ENCODE measurements around the gene CAMK2A.
"Not testable (repeated sequence)": the region's sequence is repeated elsewhere in the genome, so short reads cannot be mapped to it uniquely, and the experiment has no call there.

CAMK2A gene

DNA sequence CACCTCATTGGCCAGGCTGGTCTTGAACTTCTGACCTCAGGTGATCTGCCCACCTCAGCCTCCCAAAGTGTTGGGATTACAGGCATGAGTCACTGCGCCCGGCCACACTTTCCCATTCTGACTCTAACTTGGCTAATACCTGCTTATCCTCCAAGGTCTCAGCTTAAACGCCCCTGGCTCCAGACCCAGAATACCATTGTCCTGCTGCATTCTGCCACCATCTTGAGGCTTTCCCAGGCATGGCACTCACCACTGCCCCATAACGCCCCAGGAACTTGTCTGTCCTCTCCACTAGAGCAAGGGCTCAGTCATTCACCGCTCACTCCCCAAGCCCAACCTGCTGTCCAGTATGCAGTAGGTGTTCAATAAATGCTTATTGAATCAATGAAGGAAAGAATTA is 39.8 kb downstream of the CAMK2A start:
- DNase-seq, result no peak

DNA sequence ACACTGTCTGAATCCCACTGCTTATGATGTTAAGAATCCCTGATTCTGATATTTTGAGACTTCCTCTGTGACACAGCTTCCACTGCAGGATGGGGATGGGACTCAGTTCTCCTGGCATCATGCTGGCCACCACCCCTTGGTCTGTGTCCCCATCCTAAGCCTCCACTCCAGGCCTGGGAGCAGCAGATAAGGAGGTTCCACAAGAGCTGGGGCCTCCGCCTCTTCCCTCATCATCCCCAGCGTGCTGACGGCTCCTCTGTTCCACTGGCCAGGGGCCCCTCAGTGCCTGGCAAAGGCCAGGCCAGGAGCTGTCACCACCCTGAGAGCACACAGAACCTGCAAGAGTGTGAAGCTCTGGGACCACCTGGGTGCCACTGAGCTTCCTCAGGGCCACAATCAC is 40.6 kb downstream of the CAMK2A start:
- DNase-seq, result no peak

DNA sequence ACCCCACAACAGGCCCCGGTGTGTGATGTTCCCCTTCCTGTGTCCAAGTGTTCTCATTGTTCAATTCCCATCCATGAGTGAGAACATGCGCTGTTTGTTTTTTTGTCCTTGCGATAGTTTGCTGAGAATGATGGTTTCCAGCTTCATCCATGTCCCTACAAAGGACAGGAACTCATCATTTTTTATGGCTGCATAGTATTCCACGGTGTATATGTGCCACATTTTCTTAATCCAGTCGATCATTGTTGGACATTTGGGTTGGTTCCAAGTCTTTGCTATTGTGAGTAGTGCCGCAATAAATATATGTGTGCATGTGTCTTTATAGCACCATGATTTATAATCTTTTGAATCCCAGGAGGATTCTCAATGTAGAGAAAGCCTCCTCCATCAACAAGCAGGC is 41.1 kb downstream of the CAMK2A start:
- not testable (repeated sequence) for DNase-seq

DNA sequence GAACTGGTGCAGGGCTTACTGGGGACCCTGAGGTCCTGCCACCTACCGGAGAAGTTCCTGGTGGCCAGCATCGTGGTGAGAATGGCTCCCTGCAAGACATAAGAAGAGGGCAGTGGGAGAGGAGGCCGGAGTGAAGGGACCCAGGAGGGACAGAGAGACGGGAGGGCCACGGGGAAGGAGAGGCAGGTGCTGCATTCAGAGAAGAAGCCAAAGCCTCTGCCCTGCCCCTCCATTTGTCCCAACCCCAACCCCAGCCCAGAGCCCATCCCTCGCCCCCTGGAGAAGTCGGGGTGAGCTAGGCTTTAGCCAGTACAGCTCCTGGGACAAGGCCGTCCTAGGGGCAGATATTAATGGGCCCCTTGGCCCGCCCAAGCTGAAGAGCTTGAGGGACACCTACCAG is 41.8 kb downstream of the CAMK2A start:
- DNase-seq, result no peak

DNA sequence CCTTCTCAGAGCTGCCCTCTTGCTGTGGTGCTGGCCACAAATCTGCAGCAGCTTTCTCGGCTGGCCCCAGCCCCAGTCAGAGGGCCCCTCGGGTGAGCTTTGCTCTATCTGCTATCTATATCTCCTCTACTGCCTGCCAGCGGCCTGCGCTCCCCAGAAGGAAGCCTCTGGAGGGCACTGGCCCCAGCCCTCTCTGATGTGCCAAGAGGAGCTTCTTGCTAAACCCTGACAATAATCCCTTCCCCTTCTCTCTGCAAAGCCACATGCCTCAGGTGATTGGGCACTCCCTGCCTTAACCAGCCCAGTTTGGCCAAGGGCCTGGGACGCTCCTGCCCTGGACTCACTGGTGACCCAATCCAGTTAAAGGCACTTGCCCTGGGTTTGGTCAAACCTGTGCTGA is 42.7 kb downstream of the CAMK2A start:
- DNase-seq, result no peak

DNA sequence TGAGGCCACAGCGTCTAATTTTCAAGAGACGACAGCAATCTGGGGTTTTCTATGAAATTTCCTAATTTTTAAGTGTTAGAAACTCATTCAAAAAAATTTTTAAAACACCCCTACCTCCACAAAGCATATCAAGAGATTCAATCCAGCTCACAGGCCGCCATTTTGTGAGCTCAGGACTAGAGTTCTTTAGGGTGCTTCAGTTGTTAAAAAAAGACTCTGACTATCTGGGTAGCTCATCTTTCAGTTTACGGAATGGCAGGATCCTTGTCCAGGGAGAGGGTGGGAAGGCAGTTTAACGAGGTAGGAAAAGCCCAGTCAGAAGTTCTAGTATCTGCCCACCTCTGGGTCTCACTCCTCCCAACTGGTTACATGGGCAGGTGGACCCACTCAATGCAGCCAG is 43.1 kb downstream of the CAMK2A start:
- DNase-seq, result no peak

DNA sequence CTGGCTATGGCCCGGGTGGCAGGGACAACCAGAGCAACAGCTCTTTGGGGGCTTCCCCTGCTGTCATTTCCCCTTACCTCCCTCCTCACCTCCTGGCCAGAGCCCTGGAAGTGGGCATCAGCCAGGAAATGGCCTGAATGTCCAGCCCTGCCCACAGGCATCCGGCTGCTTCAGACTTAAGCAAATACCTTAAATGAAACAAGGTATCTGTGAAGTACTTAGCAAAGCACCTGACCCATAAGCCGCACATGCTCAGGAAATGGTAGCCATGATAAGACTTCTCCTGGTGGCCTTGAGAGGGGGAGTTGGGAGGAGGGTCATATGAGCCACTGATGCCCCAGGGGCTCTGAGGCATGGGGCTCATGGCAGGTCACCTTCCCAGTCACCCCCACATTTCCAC is 43.8 kb downstream of the CAMK2A start:
- DNase-seq, result no peak

DNA sequence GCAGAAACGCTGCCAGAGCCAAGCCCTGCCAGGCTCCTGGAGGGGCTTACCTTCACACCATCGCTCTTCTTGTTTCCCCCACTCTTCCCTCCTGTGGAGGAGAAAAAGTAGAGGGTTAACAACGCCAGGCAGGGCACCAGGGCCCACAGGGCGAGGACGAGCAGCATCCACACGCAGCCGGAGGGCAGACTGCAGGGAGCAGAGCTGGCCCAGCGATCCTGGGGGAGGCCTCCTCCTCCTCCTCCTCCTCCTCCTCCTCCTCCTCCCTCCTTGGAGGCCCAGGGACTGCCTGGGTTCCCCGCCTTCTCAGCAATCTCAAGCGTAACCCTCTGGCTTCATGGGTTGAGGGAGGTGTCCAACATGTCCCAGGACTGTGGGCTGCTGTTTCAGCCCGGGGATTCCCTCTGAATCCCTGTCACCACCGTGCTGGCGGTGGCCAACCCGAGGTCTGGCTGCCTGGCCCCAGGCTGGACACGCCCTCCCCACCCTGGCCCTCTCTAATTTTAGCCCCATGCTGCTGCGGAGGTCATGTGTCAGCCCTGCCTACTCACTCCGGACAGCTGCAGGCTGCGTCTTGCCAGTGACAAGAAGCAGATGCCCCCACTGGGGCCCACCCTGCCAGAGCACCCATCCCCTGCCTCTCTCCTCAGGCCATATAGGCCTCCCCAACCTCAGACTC is 44.3 kb downstream of the CAMK2A start:
- no peak for DNase-seq

DNA sequence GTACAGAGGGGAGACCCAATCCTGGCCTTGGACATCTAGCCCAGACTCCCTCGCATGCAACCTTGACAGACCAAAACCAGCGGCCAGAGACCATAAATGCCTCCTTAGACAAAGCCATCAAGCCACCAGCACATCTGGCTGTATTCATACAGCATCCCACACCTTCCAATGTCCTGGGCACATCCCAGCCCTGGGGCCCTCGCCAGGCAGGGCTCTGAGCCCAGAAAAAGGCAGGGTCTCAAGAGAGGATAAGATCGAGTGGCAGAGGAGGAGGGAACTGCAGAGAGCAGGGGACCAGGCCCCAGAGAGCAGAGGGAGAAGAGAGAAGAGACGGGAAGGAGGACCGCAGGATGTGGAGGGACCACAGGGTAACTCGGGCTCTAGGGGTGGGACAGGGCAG is 45.4 kb downstream of the CAMK2A start:
- DNase-seq, result no peak

DNA sequence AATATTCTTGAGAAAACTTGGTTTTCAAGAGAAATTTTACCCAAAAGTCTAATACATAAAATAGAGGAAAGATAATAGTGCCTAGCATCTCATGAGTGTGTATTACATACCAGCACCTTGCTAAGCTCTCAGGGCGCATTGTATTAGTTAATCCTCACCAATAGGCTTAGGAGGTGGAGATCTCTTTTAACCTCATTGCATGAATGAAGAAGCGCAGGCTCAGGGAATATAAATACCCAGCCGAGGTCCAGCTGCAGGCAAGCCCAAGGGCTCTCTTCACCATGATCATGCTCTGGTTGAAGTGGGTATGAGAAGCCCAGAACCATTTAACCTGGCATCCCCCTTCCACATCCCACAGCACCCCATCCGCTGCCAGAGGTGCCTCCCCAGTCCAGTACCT is 46.0 kb downstream of the CAMK2A start:
- DNase-seq, result no peak

DNA sequence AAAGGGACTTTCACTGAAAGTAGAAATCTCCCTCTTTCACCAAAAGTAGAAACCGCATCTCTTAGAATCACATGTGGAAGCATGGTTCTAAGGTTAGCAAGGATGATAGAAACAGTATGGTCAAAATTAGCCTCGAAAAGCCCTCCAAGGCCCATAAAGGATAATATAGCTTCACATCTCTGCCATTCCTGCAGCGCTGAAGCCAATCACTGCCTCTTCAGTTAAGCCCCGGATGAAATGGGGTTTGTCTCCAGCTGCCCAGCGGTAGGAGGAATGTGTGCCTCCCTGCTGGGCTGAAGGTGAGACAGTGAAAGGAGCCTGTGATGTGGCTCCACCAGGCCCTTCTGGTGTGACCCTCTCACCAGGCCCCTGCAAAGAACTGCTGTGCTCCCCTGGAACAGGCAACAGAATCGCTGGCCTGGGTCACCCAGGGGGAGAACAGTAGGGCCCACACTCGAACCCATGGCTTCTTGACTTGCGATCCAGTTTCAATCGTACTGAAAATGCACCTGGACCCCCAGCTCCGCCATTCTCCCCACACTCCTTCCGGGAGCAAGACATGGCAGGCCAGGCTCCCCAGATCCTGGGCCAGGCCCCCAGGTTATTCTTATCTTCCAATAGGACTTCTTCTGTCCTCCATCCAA is 47.2 kb downstream of the CAMK2A start:
- no peak for DNase-seq

DNA sequence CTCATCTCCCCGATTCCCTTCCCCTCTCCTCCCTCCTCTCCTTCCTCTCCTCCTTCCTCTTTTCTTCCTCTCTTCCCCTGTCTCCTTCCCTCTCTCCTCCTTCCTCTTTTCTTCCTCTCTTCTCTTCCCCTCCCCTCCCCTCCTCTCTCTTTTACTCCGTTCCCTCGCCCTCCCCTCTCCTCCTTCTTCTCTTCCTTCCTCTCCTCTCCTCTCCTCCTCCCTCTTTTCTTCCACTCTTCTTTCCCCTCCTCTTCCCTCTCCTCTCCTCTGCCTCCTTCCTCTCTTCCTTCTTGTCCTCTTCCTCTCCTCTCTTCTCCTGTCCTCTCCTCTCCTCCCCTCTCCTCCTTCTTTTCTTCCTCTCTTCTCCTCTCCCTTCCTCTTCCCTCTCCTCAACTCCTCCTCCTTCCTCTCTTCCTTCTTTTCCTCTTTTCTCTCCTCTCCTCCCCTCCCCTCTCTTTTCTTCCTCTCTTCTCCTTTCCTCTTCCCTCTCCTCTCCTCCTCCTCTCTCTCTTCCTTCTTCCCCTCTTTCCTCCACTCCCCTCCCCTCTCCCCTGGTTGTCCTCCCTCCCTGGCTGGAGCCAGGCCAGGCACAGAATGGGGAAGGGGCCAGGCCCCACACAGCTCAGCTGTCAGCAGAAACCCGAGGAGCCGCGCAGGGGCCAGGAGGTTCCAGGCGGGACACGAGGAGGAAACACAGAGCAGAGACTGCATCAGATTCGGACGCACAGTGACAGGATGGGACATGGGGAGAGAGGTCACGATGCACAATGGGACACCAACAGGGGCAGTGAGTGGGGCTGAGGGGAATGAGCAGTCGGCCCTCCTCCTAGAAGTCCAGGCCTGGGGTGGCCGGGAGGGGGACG is 48.0 kb downstream of the CAMK2A start:
- no peak for DNase-seq

DNA sequence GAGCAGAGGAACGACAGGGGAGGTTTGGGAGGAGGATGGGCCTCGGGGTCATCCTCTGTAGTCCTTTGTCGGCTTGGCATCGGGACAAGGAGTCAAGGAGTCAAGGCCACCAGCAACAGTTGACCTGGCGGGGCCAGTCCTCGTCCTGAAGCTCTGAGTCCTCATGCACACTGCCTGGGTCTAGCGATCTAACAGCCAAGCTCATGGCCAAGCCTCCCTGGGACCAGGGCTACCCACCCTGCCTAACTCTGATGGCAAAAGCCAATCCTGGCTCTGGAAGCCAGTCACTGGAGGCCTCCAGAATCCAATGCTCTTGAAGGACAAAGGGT is 49.8 kb downstream of the CAMK2A start:
- no peak for DNase-seq

DNA sequence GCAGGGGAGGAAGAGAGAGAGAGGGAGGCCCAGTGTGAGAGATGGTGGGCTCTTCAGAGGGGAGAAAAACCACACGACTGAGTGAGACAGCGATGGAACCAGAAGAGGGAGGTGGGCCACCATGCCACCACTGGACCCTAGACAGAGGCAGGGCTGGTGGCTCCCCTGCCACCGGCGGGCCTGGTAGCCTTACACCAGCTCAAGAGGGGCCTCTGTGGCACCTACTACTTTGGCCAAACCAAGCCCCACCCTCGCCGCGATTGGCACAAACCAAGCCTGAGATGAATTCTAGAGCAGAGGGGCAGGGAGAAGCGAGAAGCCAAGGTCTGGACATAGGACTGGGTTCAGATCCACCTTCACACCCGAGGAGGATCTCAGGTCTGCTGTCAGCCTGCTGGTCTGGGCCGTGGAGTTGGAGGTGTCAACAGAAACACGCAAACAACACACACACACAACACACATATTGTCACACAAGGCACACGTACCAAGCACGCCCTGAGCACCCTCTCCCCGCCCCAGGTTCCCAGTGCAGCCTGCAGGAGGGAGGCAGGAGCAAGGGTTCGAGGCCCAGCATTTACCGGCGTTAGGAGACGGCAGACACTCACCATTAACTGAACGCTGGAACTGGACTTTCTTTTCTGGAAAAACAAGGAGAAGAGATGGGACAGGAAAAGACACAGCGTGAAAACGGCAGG is 50.3 kb downstream of the CAMK2A start:
- DNase-seq, result no peak

DNA sequence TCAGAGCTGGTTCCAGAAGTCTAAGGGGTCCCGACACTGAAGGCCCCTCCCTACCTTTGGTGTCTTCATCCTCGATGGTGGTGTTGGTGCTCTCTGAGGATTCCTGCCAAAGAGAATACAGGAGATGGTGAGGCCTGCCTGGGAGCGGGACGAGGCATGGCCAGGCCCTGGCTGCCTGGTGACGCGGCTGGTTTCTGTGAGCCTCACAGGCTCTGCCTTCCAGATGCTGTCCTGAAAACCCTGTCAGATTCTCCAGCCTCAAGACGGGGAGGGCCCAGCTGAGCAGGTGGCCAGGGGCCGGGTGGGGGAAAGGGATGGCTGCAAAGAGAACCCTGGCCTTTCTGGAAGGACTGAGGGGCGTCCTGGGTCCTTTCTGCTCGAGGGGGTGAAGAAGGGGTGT is 50.9 kb downstream of the CAMK2A start:
- DNase-seq, result no peak

DNA sequence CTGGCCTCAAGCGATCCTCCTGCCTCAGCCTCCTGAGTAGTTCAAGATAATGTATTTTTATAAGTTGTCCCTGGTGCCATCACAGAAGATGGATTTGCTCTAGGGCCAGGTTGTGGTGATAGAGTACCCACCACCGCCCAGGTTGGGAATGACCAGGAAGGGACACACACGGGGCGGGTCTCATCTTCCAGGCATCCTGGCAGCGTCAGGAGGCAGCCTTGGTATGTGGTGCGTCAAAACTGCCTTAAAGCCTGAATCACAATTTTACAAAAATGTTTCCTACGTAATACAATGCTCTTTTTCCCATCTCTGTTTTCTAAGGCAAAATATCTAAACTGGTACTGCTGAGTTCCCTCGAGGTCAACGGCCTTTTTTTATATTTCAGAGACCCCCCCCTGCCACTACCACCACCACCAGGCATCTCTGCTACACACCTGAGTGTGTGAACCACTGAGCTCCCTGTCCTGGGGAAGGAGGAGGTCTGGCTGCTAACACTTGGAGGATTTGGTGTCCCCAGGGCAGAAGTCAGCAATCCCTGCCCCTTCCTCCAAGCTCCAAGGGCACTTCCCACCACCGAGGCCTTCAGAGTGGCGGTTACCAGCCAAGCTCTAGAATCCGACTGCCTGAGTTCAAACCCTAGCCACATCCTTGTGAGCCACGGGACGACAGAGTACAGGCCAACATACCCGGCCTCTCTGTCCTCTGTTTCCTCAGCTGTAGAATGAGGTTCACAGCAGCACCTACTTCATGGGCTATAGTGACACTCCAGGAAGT is 52.4 kb downstream of the CAMK2A start:
- no peak for DNase-seq

DNA sequence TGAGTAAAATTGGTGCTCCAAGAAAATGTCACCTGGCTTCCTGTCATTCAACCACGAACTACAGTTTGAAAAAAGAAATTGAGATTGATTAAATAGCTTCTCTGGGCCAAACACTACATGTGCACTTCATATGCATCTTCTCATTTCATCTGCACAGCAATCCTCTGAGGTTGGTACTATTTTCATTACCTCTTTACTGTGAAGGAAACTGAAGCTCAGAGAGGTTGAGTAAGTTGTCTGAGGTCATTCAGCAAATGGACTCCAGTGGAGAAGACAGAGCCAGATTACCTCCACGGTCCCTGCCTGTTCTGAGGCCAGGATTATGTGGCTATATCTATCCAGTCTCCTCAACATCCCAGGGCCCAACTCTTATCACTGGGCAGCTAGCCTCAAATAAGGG is 53.3 kb downstream of the CAMK2A start:
- DNase-seq, result no peak

DNA sequence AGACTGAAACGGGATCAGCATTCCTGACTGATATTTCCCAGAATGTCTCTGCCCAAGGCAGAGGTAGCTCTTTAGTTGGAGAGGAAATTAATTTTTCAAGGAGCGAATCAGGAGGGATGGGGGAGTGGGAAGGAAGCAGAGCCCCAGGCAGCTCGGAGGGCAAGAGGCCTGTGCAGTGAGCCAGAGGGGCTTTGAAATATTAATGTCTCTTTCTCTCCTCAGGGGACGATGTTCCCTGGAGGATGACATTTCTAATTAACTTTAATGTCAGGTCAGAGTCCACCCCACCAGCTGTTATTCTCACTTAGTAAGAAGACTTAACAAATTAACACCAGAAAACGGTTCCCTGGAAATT is 54.1 kb downstream of the CAMK2A start:
- no peak for DNase-seq

DNA sequence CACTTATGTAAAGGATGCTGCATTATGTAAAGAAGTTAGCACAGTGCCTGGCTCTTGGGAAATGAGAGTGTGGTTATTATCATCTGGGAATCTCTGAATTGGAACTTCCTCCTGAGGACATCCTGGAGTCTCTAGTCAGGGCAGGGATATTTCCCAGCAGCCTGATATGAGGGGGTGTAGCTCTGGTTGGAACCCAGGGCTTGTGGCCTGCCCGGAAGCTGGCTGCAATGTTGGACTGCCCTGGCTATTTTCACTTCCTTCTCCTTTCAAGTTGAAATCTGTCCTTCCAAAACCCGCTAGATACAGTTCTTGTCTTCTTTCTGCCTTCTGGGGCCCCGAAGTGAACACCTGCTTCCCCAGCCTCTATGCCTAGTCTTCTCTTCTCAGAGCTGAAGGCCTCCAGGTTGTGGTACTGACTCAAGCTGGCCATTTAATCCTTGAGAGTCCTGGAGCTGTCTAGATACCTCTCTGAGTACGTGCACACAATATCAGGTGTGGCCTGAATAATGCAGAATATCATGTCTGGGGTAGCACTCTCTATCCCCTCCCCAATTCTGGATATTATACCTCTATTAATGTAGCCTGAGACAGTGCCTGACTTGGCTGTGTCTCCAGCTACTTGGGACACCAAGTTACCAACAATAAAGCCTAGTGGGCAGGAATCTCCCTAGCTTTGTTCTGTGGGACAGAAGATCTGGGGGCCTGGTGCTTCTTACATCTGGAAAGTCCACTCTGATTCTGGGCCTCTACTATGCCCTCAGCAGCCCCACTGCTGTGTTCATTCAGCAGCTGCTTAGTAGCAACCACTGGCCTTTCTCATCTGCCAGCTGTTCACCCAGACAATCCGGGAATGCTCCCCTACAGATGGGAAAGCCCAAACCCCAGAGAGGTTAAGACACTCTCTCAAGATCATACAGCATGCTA is 54.7 kb downstream of the CAMK2A start:
- no peak for DNase-seq

DNA sequence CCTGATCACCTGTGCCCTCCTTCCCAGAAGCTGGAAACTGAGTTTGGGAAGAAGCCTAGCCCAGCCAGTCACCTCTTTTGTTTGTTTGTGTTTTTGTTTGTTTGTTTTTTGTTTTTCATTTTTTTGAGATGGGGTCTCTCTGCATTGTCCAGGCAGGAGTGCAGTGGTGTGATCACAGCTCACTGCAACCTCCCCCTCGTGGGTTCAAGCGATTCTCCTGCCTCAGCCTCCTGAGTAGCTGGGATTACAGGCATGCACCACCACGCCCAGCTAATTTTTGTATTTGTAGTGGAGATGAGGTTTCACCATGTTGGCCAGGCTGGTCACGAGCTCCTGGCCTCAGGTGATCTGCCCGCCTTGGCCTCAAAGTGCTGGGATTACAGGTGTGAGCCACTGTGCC is 55.9 kb downstream of the CAMK2A start:
- DNase-seq, result not testable (repeated sequence)

DNA sequence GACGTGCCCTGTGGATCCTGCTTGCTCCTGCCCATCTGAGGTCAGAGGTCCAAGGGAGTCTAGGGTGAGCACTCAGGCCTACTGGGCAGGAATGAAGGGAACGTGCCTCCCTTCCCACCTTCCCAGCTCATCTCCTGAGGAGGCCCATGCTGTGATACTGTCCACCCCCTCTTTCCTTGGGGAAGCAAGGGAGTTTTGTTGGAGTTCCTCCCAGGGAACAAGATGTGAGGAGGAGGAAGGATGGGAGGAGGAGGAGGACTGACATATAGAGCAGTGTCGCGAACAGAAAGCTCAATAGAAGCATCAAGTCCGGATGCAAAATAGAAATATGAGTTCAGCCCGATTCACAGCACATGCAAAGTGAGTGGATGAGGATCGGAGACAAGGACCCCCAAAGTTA is 58.7 kb downstream of the CAMK2A start:
- DNase-seq, result no peak

DNA sequence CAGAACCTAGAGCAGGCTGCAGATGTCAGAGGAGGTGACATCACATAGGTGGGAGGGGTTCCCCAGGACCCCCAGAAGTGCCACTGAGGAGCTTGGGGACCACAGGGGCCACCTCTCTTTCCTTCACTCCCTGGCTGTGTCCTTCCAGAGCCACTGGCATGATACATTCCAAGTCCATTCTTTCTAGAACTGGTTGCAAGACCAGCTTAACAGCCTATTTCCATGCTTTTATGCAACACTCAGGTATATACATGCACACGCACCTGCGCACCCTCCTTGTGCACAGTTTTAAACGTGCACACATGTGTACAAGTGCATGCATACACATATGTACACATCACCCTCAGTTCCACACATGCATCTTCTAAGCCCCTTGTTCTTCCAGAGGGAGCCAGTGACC is 60.0 kb downstream of the CAMK2A start:
- no peak for DNase-seq
